Suprapubic skin (tissue), 4 donors: Measurements from ENCODE around the gene CPEB3. TPM values are rescaled to one million over a fixed set of nuclear protein-coding genes. Genes with fewer than 3 reads are reported as not detected.
"Not testable (repeated sequence)": the region's sequence is repeated elsewhere in the genome, so short reads cannot be mapped to it uniquely, and the experiment has no call there.

Experiments
- DNase-seq, 2 donors: peaks; one replicate each; pipeline ENCODE4 v3.0.0-alpha.2; 2019; ENCODE audit warnings: low spot score in 2 of 2
- H3K27ac ChIP-seq: fragments of 200-600 bp; sonication (generic); one replicate; pipeline ENCODE4 v1.5.1; 2019
- H3K27me3 ChIP-seq: fragments of 200-600 bp; sonication (generic); one replicate; pipeline ENCODE4 v1.5.1; 2019
- H3K36me3 ChIP-seq: fragments of 200-600 bp; sonication (generic); one replicate; pipeline ENCODE4 v1.5.1; 2019
- H3K4me1 ChIP-seq: fragments of 200-600 bp; sonication (generic); one replicate; pipeline ENCODE4 v1.5.1; 2019
- H3K4me3 ChIP-seq: fragments of 200-600 bp; sonication (generic); one replicate; pipeline ENCODE4 v1.5.1; 2019; ENCODE audit warnings: mild to moderate bottlenecking
- H3K9me3 ChIP-seq: fragments of 200-600 bp; sonication (generic); one replicate; pipeline ENCODE4 v1.5.1; 2019
- CTCF ChIP-seq, 2 donors: fragments of 200-600 bp in 1 of 2; fragments of 450-650 bp in 1 of 2; sonication (generic) in 1 of 2; IDR thresholded peaks; one replicate each; pipeline ENCODE4 v1.5.1; 2016 to 2019; ENCODE audit warnings: antibody characterized with exemption in 2 of 2, mild to moderate bottlenecking in 1 of 2, moderate library complexity in 1 of 2
- EP300 ChIP-seq: sonication (generic); formaldehyde crosslinking; IDR thresholded peaks from one replicate; pipeline ENCODE4 v1.6.1; 2017; ENCODE audit warnings: antibody characterized with exemption
- POLR2A ChIP-seq, 2 donors: fragments of 450-650 bp; IDR thresholded peaks; one replicate each; pipeline ENCODE4 v1.6.1; 2017; ENCODE audit warnings: antibody characterized with exemption in 2 of 2, mild to moderate bottlenecking in 2 of 2, moderate library complexity in 2 of 2
- POLR2AphosphoS5 ChIP-seq, 3 donors: sonication (generic); formaldehyde crosslinking; IDR thresholded peaks; one replicate each; pipeline ENCODE4 v1.6.1; 2017; ENCODE audit warnings: antibody characterized with exemption in 3 of 3
- WGBS: methylation state at CpG from one replicate; pipeline ENCODE4 v1.1.5; 2018; 5-methylcytosine and 5-hydroxymethylcytosine counted together
- total RNA-seq, 4 donors: library from RNA; depleted of rRNA; stranded (reverse); fragments of >200 nt; gene quantifications; one replicate each; pipeline ENCODE4 v1.1.0, GENCODE V29; 2016

The CPEB3 gene
- total RNA-seq, 4 donors from 2014 or later = 7.8 to 19.2 (median 10.4) TPM

GRCh38 chr10:92142949-92143348, 147.9 kb downstream of the CPEB3 start:
- no peaks in the 10 kb centered on the region for H3K27me3 ChIP-seq
- TF ChIP-seq POLR2AphosphoS5 (IDR thresholded peaks at IDR 0.05) = no peak
- no peak for TF ChIP-seq EP300
- TF ChIP-seq CTCF (IDR thresholded peaks at IDR 0.05) = no peak
- TF ChIP-seq POLR2A (IDR thresholded peaks at IDR 0.05) = no peak
- no peak overlapping the region for H3K4me3 ChIP-seq
- no peak overlapping the region for H3K27ac ChIP-seq
- no peaks in the 10 kb centered on the region for H3K9me3 ChIP-seq
- no peak for DNase-seq
- H3K4me1 ChIP-seq = peaks cover 11% of the 10 kb centered on the region
- peaks cover 2% of the 10 kb centered on the region for H3K36me3 ChIP-seq
- WGBS = 87% methylated on average over 3 of the region's 3 CpGs

- no peaks in the 10 kb centered on the region for H3K27me3 ChIP-seq
Observed at GRCh38 chr10:92142512-92142911, 148.4 kb downstream of the CPEB3 start.

GRCh38 chr10:92141147-92141546, 149.7 kb downstream of the CPEB3 start:
- WGBS = 100% methylated on average over 1 of the region's 3 CpGs
- H3K27ac ChIP-seq, H3K27me3 ChIP-seq, H3K4me3 ChIP-seq, H3K4me1 ChIP-seq, DNase-seq, H3K9me3 ChIP-seq: not testable (repeated sequence)
- H3K36me3 ChIP-seq = peaks cover 20% of the 10 kb centered on the region

More at GRCh38 chr10:92142512-92142911, 148.4 kb downstream of the CPEB3 start:
- Histone ChIP-seq H3K36me3 (peaks cover 7% of the 10 kb centered on the region), H3K4me3 (no peak overlapping the region), H3K27ac (no peak overlapping the region), H3K9me3 (no peaks in the 10 kb centered on the region), H3K4me1 (peaks cover 11% of the 10 kb centered on the region)
- WGBS = 66% methylated on average over 1 of the region's 1 CpG
- DNase-seq = no peak
- no peak for TF ChIP-seq CTCF (IDR thresholded peaks at IDR 0.05)
- TF ChIP-seq POLR2A (IDR thresholded peaks at IDR 0.05) = no peak
- TF ChIP-seq POLR2AphosphoS5 (IDR thresholded peaks at IDR 0.05) = no peak
- no peak for TF ChIP-seq EP300

GRCh38 chr10:92134049-92134448, 156.8 kb downstream of the CPEB3 start:
- not testable (repeated sequence) for H3K4me1 ChIP-seq, H3K4me3 ChIP-seq, H3K9me3 ChIP-seq, H3K27me3 ChIP-seq, H3K27ac ChIP-seq, DNase-seq
- 94% methylated on average over 1 of the region's 1 CpG for WGBS
- peaks cover 20% of the 10 kb centered on the region for H3K36me3 ChIP-seq

- no peaks in the 10 kb centered on the region for H3K27me3 ChIP-seq
- no peaks in the 10 kb centered on the region for H3K9me3 ChIP-seq
- peaks cover 3% of the 10 kb centered on the region for H3K4me1 ChIP-seq
- H3K36me3 ChIP-seq = peaks cover 2% of the 10 kb centered on the region
- no peak for TF ChIP-seq POLR2A (IDR thresholded peaks at IDR 0.05)
- H3K4me3 ChIP-seq = no peak overlapping the region
- DNase-seq = no peak
- WGBS = 87% methylated on average over 5 of the region's 5 CpGs
- H3K27ac ChIP-seq = no peak overlapping the region
Observed at GRCh38 chr10:92131275-92131820, 159.5 kb downstream of the CPEB3 start.

GRCh38 chr10:92130622-92131274, 160.1 kb downstream of the CPEB3 start:
- no peaks in the 10 kb centered on the region for H3K9me3 ChIP-seq
- peaks cover 7% of the 10 kb centered on the region for H3K4me1 ChIP-seq
- TF ChIP-seq POLR2AphosphoS5 (IDR thresholded peaks at IDR 0.05) = no peak
- TF ChIP-seq CTCF (IDR thresholded peaks at IDR 0.05) = no peak
- TF ChIP-seq EP300 = no peak
- no peak for TF ChIP-seq POLR2A (IDR thresholded peaks at IDR 0.05)
- H3K27me3 ChIP-seq = no peaks in the 10 kb centered on the region
- no peaks in the 10 kb centered on the region for H3K36me3 ChIP-seq
- H3K27ac ChIP-seq = no peak overlapping the region
- no peak for DNase-seq
- no peak overlapping the region for H3K4me3 ChIP-seq
